Memory B cell (primary cell): ENCODE data around the gene BCAS1.

ENCODE experiments used
- ATAC-seq: fragments of 150-1000 bp; cut with Tn5 transposase; 2 replicates; pipeline ENCODE4 v1.10.0; 2021; ENCODE audit warnings: low read depth, mild to moderate bottlenecking, moderate library complexity
- DNase-seq, 2 donors: peaks; one replicate each; pipeline ENCODE4 v3.0.0; 2022; ENCODE audit warnings: low spot score in 2 of 2
- H3K27ac Mint-ChIP-seq: one replicate; pipeline ENCODE4 v1.8.0; 2022; ENCODE audit warnings: mild to moderate bottlenecking, moderate library complexity, mixed read lengths
- H3K27me3 Mint-ChIP-seq: one replicate; pipeline ENCODE4 v1.8.0; 2022; ENCODE audit warnings: mixed read lengths
- H3K36me3 Mint-ChIP-seq: one replicate; pipeline ENCODE4 v1.8.0; 2022; ENCODE audit warnings: mild to moderate bottlenecking, mixed read lengths
- H3K4me1 Mint-ChIP-seq: one replicate; pipeline ENCODE4 v1.8.0; 2022; ENCODE audit warnings: mixed read lengths
- H3K4me3 Mint-ChIP-seq: one replicate; pipeline ENCODE4 v1.8.0; 2022; ENCODE audit warnings: mild to moderate bottlenecking, moderate library complexity, mixed read lengths
- H3K9me3 Mint-ChIP-seq: one replicate; pipeline ENCODE4 v1.8.0; 2022; ENCODE audit warnings: mixed read lengths

BCAS1 gene

GRCh38 chr20:53950578-53950977, 119.8 kb downstream of the BCAS1 start:
- H3K9me3 Mint-ChIP-seq: peaks cover 5% of the 10 kb centered on the region
- peaks cover 25% of the 10 kb centered on the region for H3K4me1 Mint-ChIP-seq
- peaks cover 9% of the 10 kb centered on the region for H3K36me3 Mint-ChIP-seq
- H3K27me3 Mint-ChIP-seq: no peaks in the 10 kb centered on the region
- no peak overlapping the region for H3K27ac Mint-ChIP-seq
- DNase-seq: no peak
- ATAC-seq: no peak
- H3K4me3 Mint-ChIP-seq: no peak overlapping the region

- DNase-seq: no peak
- Mint-ChIP-seq H3K9me3 (peaks cover 5% of the 10 kb centered on the region), H3K4me3 (no peak overlapping the region), H3K36me3 (peaks cover 7% of the 10 kb centered on the region), H3K4me1 (peaks cover 25% of the 10 kb centered on the region), H3K27ac (peak overlapping the region; percentile 94), H3K27me3 (no peaks in the 10 kb centered on the region)
- no peak for ATAC-seq
Measured at GRCh38 chr20:53950031-53950430, 120.4 kb downstream of the BCAS1 start.

DNA sequence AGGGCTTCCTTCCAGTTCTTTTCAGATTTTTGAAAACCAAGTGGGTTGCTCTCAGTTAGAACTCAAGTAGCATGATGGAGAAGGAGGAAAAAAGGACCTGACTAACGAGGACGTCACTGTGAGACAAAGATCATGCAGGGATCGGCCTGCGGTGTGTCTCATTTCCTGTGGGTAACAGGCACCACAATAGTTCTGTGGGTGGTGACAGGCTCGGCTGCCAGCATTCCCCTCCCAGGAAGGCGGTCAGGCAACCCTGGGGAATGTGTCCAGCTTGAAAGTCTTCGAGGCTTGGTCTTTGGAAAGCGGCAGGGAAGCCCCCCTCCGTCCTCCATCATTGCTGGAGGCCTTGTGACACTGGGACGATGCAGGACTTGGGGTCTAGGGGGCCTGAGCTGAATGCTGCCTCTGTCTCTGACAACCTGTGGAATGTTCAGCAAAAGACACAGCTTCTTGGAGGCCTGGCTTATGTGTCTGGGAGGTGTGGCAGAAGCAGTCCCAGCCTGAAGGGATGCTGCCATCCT, 121.0 kb downstream of the BCAS1 start:
- Mint-ChIP-seq H3K4me1 (peaks cover 27% of the 10 kb centered on the region), H3K9me3 (peaks cover 5% of the 10 kb centered on the region), H3K27me3 (no peaks in the 10 kb centered on the region), H3K4me3 (peak overlapping the region; percentile 35), H3K27ac (peak overlapping the region; percentile 94), H3K36me3 (peaks cover 7% of the 10 kb centered on the region)
- peak in 1 of 2 donors; percentile 45 for DNase-seq
- peak; percentile 96 for ATAC-seq

GRCh38 chr20:53948383-53949318, 121.7 kb downstream of the BCAS1 start:
- peak overlapping the region; percentile 94 for H3K27ac Mint-ChIP-seq
- no peaks in the 10 kb centered on the region for H3K27me3 Mint-ChIP-seq
- peak overlapping the region; percentile 35 for H3K4me3 Mint-ChIP-seq
- H3K36me3 Mint-ChIP-seq: peaks cover 7% of the 10 kb centered on the region
- H3K9me3 Mint-ChIP-seq: peaks cover 5% of the 10 kb centered on the region
- DNase-seq: no peak
- peak; percentile 61 for ATAC-seq
- H3K4me1 Mint-ChIP-seq: peaks cover 31% of the 10 kb centered on the region

DNA sequence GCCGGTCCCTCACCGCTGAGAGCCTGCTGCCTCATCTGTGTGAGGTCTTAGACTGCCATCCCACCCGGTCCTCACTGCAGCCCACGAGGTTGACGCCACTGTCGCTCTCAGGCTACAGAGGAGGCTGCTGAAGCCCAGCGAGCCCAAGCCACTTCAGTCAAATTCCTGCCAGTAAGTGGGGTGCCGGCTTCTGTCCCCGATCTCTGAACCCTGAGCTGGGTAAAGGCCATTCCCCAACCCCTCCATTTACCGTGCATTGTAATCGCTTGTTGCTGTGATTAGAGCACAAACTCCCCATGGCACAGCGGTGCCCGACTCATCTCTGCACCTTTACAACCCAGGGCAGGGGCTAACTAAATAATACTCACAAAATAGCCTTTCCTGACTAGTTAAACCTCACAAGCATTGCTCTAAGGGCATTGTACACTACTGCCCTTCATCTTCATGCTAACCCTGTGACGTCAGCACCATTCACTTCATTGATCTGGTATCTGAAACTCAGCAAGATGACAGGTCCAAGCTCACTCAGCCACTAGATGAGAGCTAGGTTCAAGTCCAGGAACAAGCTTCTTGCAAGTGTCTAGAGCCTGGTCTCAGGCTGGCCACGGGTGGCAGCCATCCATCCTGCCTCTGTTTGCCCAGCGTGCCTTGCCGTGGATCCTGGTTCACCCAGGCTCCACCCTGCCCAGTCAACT, 122.7 kb downstream of the BCAS1 start:
- Mint-ChIP-seq H3K9me3 (peaks cover 1% of the 10 kb centered on the region), H3K4me3 (no peak overlapping the region), H3K27me3 (no peaks in the 10 kb centered on the region), H3K27ac (no peak overlapping the region), H3K36me3 (peaks cover 2% of the 10 kb centered on the region), H3K4me1 (peaks cover 37% of the 10 kb centered on the region)
- DNase-seq: no peak
- no peak for ATAC-seq

DNA sequence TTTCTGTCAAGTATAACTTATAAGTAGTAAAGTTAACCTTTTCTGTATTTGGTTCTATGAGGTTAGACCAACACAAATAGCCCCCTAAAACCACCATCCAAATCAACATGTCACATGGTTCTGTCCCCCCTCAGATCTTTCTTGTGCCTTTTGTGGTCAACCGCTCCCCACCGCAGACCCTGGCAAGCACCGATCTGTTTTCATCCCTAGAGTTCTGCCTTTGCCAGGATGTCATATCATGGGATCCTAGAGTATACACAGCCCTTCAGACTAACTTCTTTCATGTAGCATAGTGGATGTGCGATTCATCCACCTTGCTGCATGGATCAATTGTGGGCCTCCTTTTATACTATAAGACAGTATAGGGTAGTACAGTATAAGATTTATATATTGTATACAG, 124.3 kb downstream of the BCAS1 start:
- Mint-ChIP-seq H3K27me3 (no peaks in the 10 kb centered on the region), H3K4me1 (peaks cover 41% of the 10 kb centered on the region), H3K27ac (no peak overlapping the region)

GRCh38 chr20:53945478-53945877, 124.9 kb downstream of the BCAS1 start:
- ATAC-seq (no peak), DNase-seq (no peak)
- no peaks in the 10 kb centered on the region for H3K36me3 Mint-ChIP-seq
- H3K27ac Mint-ChIP-seq: peak overlapping the region; percentile 60
- no peaks in the 10 kb centered on the region for H3K27me3 Mint-ChIP-seq
- H3K9me3 Mint-ChIP-seq: no peaks in the 10 kb centered on the region
- peaks cover 43% of the 10 kb centered on the region for H3K4me1 Mint-ChIP-seq
- H3K4me3 Mint-ChIP-seq: no peak overlapping the region

More for the DNA sequence above, 124.3 kb downstream of the BCAS1 start:
- ATAC-seq: no peak
- H3K36me3 Mint-ChIP-seq: no peaks in the 10 kb centered on the region
- no peak overlapping the region for H3K4me3 Mint-ChIP-seq
- no peaks in the 10 kb centered on the region for H3K9me3 Mint-ChIP-seq
- DNase-seq: no peak

GRCh38 chr20:53944796-53945195, 125.6 kb downstream of the BCAS1 start:
- Mint-ChIP-seq H3K4me1 (peaks cover 44% of the 10 kb centered on the region), H3K9me3 (no peaks in the 10 kb centered on the region)

DNA sequence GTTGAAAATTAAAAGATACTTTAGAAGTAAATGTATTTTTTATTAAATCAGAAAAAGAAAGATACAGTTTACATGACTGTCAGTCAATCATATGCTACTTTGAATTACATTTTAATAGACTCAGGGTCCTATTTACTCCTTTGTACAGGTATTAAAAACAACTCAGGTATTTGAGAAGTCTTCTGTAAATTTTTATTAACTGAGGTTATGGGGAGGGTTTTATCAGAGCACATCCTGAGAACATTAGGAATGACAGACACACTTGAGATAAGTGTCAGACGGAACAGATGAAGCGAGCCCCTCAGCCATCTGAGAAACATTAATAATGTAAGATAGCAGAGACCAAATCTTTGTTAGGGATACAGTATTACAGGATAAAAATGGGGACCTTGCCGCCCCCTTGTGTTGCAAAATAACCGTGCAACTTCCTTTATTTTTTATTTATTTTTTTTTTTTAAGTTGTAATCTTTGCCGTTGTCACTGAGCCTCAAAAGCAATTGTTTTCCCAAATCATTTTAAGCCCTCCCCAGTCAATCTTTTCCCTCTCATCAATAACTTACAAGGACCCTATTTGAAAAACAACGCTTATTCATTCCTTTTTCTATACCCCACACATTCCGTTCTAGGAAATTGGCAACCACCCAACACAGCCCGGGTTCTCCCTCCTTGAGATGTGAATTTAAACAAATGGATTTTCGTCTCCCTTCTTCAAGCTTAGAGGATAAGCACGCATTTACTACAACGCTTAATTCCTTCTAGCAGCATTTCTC, 126.7 kb downstream of the BCAS1 start:
- Mint-ChIP-seq H3K27ac (peak overlapping the region; percentile 93), H3K4me3 (peak overlapping the region; percentile 15), H3K9me3 (no peaks in the 10 kb centered on the region), H3K36me3 (no peaks in the 10 kb centered on the region), H3K27me3 (no peaks in the 10 kb centered on the region), H3K4me1 (peaks cover 40% of the 10 kb centered on the region)
- ATAC-seq: peak; percentile 20
- peak in 1 of 2 donors; percentile 35 for DNase-seq

More at GRCh38 chr20:53944796-53945195, 125.6 kb downstream of the BCAS1 start:
- DNase-seq: no peak
- no peak for ATAC-seq
- Mint-ChIP-seq H3K27me3 (no peaks in the 10 kb centered on the region), H3K27ac (peak overlapping the region; percentile 60), H3K4me3 (no peak overlapping the region), H3K36me3 (no peaks in the 10 kb centered on the region)

DNA sequence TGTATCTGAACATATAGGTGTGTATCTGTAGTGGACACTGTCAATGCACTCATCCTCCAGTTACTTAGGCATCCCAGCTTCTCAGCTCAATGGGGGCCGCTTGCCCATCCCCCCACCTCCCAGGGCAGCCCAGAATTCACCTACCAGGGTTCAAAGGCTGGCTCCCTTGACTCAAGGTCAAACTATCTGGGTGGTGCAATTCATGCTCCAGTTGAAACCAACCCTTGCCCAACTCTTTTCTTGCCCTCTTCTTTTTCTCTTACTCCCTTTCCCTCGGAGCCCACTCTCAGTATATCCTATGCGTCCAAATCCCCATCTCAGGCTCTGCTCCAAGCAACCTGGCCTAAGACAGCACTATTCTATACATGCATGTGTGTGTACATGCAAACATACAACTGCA, 127.4 kb downstream of the BCAS1 start:
- no peak overlapping the region for H3K4me3 Mint-ChIP-seq
- no peaks in the 10 kb centered on the region for H3K36me3 Mint-ChIP-seq
- no peak for DNase-seq
- H3K9me3 Mint-ChIP-seq: no peaks in the 10 kb centered on the region
- H3K27me3 Mint-ChIP-seq: no peaks in the 10 kb centered on the region
- no peak for ATAC-seq
- H3K4me1 Mint-ChIP-seq: peaks cover 38% of the 10 kb centered on the region
- H3K27ac Mint-ChIP-seq: peak overlapping the region; percentile 93

- ATAC-seq (no peak), DNase-seq (no peak)
- H3K27ac Mint-ChIP-seq: peak overlapping the region; percentile 93
- peak overlapping the region; percentile 37 for H3K4me3 Mint-ChIP-seq
- no peaks in the 10 kb centered on the region for H3K27me3 Mint-ChIP-seq
- H3K36me3 Mint-ChIP-seq: no peaks in the 10 kb centered on the region
- peaks cover 41% of the 10 kb centered on the region for H3K4me1 Mint-ChIP-seq
- H3K9me3 Mint-ChIP-seq: no peaks in the 10 kb centered on the region
Measured at GRCh38 chr20:53942472-53942816, 128.0 kb downstream of the BCAS1 start.

- H3K4me1 Mint-ChIP-seq: peaks cover 41% of the 10 kb centered on the region
- H3K36me3 Mint-ChIP-seq: no peaks in the 10 kb centered on the region
- peak; percentile 80 for ATAC-seq
- no peaks in the 10 kb centered on the region for H3K9me3 Mint-ChIP-seq
- H3K27ac Mint-ChIP-seq: peak overlapping the region; percentile 93
- DNase-seq: peak in 1 of 2 donors; percentile 43
- H3K27me3 Mint-ChIP-seq: no peaks in the 10 kb centered on the region
- peak overlapping the region; percentile 71 for H3K4me3 Mint-ChIP-seq
Measured at GRCh38 chr20:53941680-53942471, 128.5 kb downstream of the BCAS1 start.

DNA sequence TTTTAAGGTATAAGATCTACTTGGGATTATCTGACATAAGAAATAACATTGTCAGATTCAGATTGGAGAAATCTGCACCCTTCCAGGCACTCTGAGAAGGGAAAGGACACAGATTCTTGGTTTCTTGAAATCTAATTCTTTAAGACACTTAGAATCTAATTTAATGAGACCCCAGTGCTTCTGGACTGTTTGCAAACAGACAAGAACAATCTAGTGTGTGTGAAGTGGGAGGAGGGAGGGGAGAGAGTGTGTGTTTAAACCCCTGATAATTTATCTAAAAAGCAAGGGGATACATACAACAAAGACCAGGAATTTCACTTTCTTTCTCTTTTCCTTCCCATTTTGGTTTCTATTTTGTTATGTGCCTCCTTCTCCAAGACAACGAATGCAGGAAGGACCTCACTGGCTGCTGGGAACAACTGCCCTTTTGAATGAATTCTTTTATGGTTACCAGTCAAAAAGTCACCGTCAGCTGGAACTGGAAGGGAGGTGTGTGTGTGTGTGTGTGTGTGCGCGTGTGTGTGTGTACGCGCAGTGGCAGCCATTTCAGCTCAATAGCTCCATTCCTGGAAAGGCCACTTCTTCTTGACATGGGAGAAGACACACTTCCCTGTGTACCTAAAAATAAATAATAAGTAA, 129.4 kb downstream of the BCAS1 start:
- H3K9me3 Mint-ChIP-seq: no peaks in the 10 kb centered on the region
- H3K27me3 Mint-ChIP-seq: no peaks in the 10 kb centered on the region
- H3K27ac Mint-ChIP-seq: peak overlapping the region; percentile 93
- peaks cover 41% of the 10 kb centered on the region for H3K4me1 Mint-ChIP-seq
- peak overlapping the region; percentile 71 for H3K4me3 Mint-ChIP-seq
- ATAC-seq (no peak), DNase-seq (no peak)
- H3K36me3 Mint-ChIP-seq: no peaks in the 10 kb centered on the region
